MM.1S (cell line): ENCODE data around the gene FBXW2.

ENCODE experiments used
- EZH2 ChIP-seq: fragments of 300-600 bp; sonication (generic); optimal IDR thresholded peaks from 2 replicates; pipeline ENCODE3; 2017; ENCODE audit warnings: low read depth, mild to moderate bottlenecking, antibody characterized with exemption, low read length, mixed read lengths
- EZH2phosphoT487 ChIP-seq: fragments of 300-600 bp; sonication (generic); IDR thresholded peaks from 2 replicates; pipeline ENCODE4 v1.6.1; 2018; ENCODE audit warnings: antibody characterized with exemption, low read length
- TF ChIP-seq, protein P1 (sequence below): fragments of 300-600 bp; sonication (generic); IDR thresholded peaks from 2 replicates; pipeline ENCODE4 v1.5.1; 2016; ENCODE audit warnings: antibody characterized with exemption, low read length, mixed read lengths

- TF ChIP-seq, protein P1, sequence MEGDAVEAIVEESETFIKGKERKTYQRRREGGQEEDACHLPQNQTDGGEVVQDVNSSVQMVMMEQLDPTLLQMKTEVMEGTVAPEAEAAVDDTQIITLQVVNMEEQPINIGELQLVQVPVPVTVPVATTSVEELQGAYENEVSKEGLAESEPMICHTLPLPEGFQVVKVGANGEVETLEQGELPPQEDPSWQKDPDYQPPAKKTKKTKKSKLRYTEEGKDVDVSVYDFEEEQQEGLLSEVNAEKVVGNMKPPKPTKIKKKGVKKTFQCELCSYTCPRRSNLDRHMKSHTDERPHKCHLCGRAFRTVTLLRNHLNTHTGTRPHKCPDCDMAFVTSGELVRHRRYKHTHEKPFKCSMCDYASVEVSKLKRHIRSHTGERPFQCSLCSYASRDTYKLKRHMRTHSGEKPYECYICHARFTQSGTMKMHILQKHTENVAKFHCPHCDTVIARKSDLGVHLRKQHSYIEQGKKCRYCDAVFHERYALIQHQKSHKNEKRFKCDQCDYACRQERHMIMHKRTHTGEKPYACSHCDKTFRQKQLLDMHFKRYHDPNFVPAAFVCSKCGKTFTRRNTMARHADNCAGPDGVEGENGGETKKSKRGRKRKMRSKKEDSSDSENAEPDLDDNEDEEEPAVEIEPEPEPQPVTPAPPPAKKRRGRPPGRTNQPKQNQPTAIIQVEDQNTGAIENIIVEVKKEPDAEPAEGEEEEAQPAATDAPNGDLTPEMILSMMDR: no peak
- no peak for TF ChIP-seq EZH2phosphoT487
- no peak for TF ChIP-seq EZH2
Observed at GRCh38 chr9:120726484-120726883, 66.7 kb downstream of the FBXW2 start.
